ENCODE results near the gene DZIP1L. TPM values are rescaled to one million over a fixed set of nuclear protein-coding genes. Genes with fewer than 3 reads are reported as not detected.

The DZIP1L gene
- total and polyA plus RNA-seq, 7 donors, result 1.2 to 33.0 (median 16.8) TPM; not detected in 1

DNA sequence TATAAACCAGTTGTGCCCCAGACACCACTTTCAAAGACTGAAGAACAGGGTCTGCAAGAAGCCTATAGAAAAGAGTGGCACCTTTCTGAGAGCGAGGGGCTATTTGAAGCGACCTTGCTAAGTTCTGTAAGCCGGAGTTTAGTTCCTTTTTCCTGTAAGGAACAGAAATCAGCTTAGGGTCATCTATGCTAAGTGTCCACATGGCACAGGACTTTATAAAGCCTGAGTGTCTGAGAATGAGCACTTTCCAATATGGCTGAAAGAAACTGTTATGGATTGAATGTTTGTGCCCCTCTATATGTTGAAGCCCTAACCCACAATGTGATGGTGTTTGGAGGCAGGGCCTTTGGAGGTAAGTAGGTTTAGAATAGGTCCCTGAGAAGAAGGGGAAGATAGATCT lies 20.8 kb upstream of the DZIP1L start:
- intact Hi-C loops (cut with DNase I), result no loop called here
- Histone ChIP-seq H3K27ac (no peak overlapping the region), H3K4me1 (no peaks in the 10 kb centered on the region), H3K36me3 (no peaks in the 10 kb centered on the region), H3K9me3 (no peaks in the 10 kb centered on the region), H3K27me3 (no peaks in the 10 kb centered on the region), H3K4me3 (no peak overlapping the region)
- no peak for DNase-seq
- WGBS, 2 donors, result 73 to 74% methylated on average over 3 of the region's 3 CpGs
- TF ChIP-seq POLR2A (IDR thresholded peaks at IDR 0.05) (no peak), POLR2AphosphoS5 (IDR thresholded peaks at IDR 0.05) (no peak), EP300 (IDR thresholded peaks at IDR 0.05) (no peak)
- TF ChIP-seq, protein P1, sequence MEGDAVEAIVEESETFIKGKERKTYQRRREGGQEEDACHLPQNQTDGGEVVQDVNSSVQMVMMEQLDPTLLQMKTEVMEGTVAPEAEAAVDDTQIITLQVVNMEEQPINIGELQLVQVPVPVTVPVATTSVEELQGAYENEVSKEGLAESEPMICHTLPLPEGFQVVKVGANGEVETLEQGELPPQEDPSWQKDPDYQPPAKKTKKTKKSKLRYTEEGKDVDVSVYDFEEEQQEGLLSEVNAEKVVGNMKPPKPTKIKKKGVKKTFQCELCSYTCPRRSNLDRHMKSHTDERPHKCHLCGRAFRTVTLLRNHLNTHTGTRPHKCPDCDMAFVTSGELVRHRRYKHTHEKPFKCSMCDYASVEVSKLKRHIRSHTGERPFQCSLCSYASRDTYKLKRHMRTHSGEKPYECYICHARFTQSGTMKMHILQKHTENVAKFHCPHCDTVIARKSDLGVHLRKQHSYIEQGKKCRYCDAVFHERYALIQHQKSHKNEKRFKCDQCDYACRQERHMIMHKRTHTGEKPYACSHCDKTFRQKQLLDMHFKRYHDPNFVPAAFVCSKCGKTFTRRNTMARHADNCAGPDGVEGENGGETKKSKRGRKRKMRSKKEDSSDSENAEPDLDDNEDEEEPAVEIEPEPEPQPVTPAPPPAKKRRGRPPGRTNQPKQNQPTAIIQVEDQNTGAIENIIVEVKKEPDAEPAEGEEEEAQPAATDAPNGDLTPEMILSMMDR (IDR thresholded peaks at IDR 0.05), result no peak

DNA sequence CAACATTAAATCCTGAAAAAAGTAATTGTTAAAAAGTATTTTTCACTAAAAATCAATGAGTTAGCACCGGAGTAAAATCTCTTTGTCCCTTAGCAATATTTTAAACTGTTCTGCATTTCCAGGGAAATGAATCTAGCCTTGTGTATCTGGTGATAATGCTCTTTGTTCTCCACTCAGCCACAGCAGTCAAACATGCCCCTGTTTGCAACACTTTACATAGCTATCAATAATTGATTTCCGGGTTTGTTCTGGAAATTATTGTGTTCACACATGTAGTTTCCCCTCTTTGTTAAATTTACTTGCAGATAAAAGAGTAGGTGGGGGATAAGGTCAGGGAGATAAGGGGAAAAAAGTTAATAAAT lies 20.4 kb upstream of the DZIP1L start:
- DNase-seq, result no peak
- TF ChIP-seq POLR2A (IDR thresholded peaks at IDR 0.05), result no peak
- TF ChIP-seq, protein P1 (IDR thresholded peaks at IDR 0.05), result no peak
- TF ChIP-seq EP300 (IDR thresholded peaks at IDR 0.05), result no peak
- no peak for TF ChIP-seq POLR2AphosphoS5 (IDR thresholded peaks at IDR 0.05)
- no peak overlapping the region for H3K4me3 ChIP-seq
- H3K9me3 ChIP-seq, result no peaks in the 10 kb centered on the region
- H3K4me1 ChIP-seq, result no peaks in the 10 kb centered on the region
- 55 to 64% methylated on average over 2 of the region's 2 CpGs for WGBS, 2 donors
- intact Hi-C loops (cut with DNase I), result no loop called here
- no peak overlapping the region for H3K27ac ChIP-seq
- H3K36me3 ChIP-seq, result no peaks in the 10 kb centered on the region
- H3K27me3 ChIP-seq, result no peaks in the 10 kb centered on the region

DNA sequence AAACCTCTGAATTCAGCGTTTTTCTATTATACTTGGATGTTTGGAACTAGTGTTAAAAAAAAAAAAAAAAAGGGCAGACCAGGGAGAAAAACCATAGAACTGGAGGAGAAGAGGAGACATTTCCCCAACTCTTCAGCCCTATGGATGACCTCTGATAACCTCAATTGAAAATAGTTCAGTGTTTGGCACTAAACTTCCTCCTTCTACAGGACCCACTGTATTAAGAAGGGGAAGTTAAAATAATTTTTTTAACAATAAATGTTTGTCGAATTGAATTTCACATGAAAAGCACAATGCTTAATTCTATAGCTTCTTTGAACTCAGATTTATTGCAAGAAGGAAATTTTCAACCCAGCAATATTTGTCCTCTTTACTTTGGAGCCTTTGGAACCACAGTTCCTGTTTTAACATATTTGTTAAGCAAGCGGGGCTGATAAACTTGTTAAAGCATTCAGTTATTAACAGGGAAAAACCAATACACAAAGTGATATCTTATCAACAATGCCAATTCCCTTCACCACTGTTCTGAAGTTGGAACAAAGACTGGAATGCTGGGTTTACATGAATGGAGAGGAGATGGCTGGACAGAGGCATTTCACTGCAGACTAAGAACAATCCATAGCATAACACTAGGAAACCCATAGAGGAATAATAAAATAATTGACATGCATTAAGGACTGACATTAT lies 19.9 kb upstream of the DZIP1L start:
- H3K4me1 ChIP-seq, result no peaks in the 10 kb centered on the region
- no peaks in the 10 kb centered on the region for H3K27me3 ChIP-seq
- no peak overlapping the region for H3K4me3 ChIP-seq
- intact Hi-C loops (cut with DNase I), result no loop called here
- WGBS, 2 donors, result 52 to 59% methylated on average over 3 of the region's 3 CpGs
- no peaks in the 10 kb centered on the region for H3K36me3 ChIP-seq
- no peak overlapping the region for H3K27ac ChIP-seq
- H3K9me3 ChIP-seq, result no peaks in the 10 kb centered on the region
- TF ChIP-seq POLR2A (IDR thresholded peaks at IDR 0.05) (no peak), POLR2AphosphoS5 (IDR thresholded peaks at IDR 0.05) (no peak), EP300 (IDR thresholded peaks at IDR 0.05) (no peak)
- TF ChIP-seq, protein P1 (IDR thresholded peaks at IDR 0.05), result no peak
- DNase-seq, result no peak

DNA sequence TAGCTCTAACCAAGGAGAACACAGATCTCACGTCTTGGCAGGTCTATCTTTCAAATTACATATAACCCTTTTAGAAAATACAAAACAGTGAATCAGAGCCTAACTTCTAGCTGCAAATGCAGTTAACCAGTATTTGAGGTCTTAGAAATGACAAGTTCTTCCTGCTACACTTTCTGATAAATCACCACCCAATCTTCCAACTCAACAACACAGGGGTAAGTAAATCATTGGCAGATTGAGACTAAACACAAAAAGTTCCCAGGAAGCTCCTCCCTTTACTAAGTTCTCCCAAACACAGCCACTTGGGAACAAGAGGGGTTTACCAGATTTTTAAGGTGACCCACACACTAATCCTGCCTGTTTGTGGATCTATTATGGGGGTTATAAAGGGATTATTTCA lies 16.8 kb upstream of the DZIP1L start, which contains the start of gene A4GNT:
Gene A4GNT, minus strand, starts transcription at position 152 of the 400 bp plus-strand sequence. CDS start 1,134 bp downstream, outside the sequence.
- TF ChIP-seq POLR2A (IDR thresholded peaks at IDR 0.05), result no peak
- no peak for TF ChIP-seq POLR2AphosphoS5 (IDR thresholded peaks at IDR 0.05)
- TF ChIP-seq EP300 (IDR thresholded peaks at IDR 0.05), result no peak
- TF ChIP-seq, protein P1 (IDR thresholded peaks at IDR 0.05), result no peak
- WGBS, 2 donors, result 54 to 75% methylated on average over 1 of the region's 1 CpG
- intact Hi-C loops (cut with DNase I), result no loop called here
- Histone ChIP-seq H3K4me1 (no peaks in the 10 kb centered on the region), H3K27me3 (no peaks in the 10 kb centered on the region), H3K9me3 (no peaks in the 10 kb centered on the region), H3K36me3 (no peaks in the 10 kb centered on the region), H3K27ac (no peak within 1 kb of the TSS), H3K4me3 (no peak within 1 kb of the TSS)
- no peak for DNase-seq
